Measurements from ENCODE around the gene AGTRAP. TPM values are rescaled to one million over a fixed set of nuclear protein-coding genes. Genes with fewer than 3 reads are reported as not detected.

Gene AGTRAP
- total and polyA plus RNA-seq, 9 of the 15 experiments (the other 6 are each of a cell fraction or from before 2014, with no cell fraction given): 26.8 to 105 (median 57.5) TPM

GRCh38 chr1:11797525-11798216 is 61.7 kb downstream of the AGTRAP start (continued):
- TF ChIP-seq REST (IDR thresholded peaks at IDR 0.05; ENCODE audit: borderline replicate concordance) (peak; percentile 61), REST (CRISPR knock-in tag; IDR thresholded peaks at IDR 0.05; ENCODE audit: low read depth) (no peak), RBM34 (IDR thresholded peaks at IDR 0.05; ENCODE audit: borderline replicate concordance, insufficient read depth, low read length) (no peak), PRPF4 (IDR thresholded peaks at IDR 0.05; ENCODE audit: insufficient read depth, low read depth, low read length, poor library complexity, severe bottlenecking) (no peak), VEZF1 (CRISPR knock-in tag; IDR thresholded peaks at IDR 0.05) (no peak), ZNF224 (CRISPR knock-in tag; IDR thresholded peaks at IDR 0.05) (no peak), MAX (CRISPR knock-in tag; IDR thresholded peaks at IDR 0.05) (no peak; the same call in 1 of the 2 replicates), TEAD2 (tag; IDR thresholded peaks at IDR 0.05) (peak; percentile 73; the same call in 1 of the 2 replicates), CEBPB (tag; IDR thresholded peaks at IDR 0.05) (peak; percentile 93), EP400 (IDR thresholded peaks at IDR 0.05) (no peak), BRF1 (IDR thresholded peaks at IDR 0.05; ENCODE audit: borderline replicate concordance, extremely low read depth, insufficient read length) (no peak), ATF1 (CRISPR knock-in tag; IDR thresholded peaks at IDR 0.05) (no peak), ATF1 (tag; IDR thresholded peaks at IDR 0.05) (no peak), ZBTB43 (CRISPR knock-in tag; IDR thresholded peaks at IDR 0.05) (no peak), ZNF740 (CRISPR knock-in tag; IDR thresholded peaks at IDR 0.05) (no peak), ZNF740 (tag; IDR thresholded peaks at IDR 0.05) (peak in 1 of 2 experiments; percentile 59; a peak in 1 of 4 replicates)
